ENCODE data around the gene CTNS. TPM values are rescaled to one million over a fixed set of nuclear protein-coding genes. Genes with fewer than 3 reads are reported as not detected.

Gene CTNS
- total and polyA plus RNA-seq, 2 of the 13 experiments (the other 11 are each of a cell fraction or from before 2014, with no cell fraction given) = 9.5 to 13.7 TPM

GRCh38 chr17:3668279-3669084, 31.9 kb downstream of the CTNS start, which contains the start of the genes EMC6 and TAX1BP3 (continued):
- no peak for TF ChIP-seq ZBTB40 (IDR thresholded peaks at IDR 0.05)
- no peak; the same call in 1 of the 2 replicates for TF ChIP-seq ZBTB40 (CRISPR knock-in tag; IDR thresholded peaks at IDR 0.05)
- 0 out of 2 replicates have a peak, but pooled peaks have one; percentile 15 for TF ChIP-seq ZNF530 (CRISPR knock-in tag; IDR thresholded peaks at IDR 0.05; ENCODE audit: low read depth)
- peak; percentile 21; the same call in 1 of the 2 replicates for TF ChIP-seq ZSCAN5A (CRISPR knock-in tag; IDR thresholded peaks at IDR 0.05; ENCODE audit: borderline replicate concordance)
- TF ChIP-seq TFDP1 (CRISPR knock-in tag; IDR thresholded peaks at IDR 0.05; ENCODE audit: borderline replicate concordance) = peak; percentile 68; the same call in 1 of the 2 replicates
- no peak for TF ChIP-seq ZNF670 (CRISPR knock-in tag; IDR thresholded peaks at IDR 0.05; ENCODE audit: borderline replicate concordance)
- TF ChIP-seq MAX (IDR thresholded peaks at IDR 0.05) = peak; percentile 24; the same call in 1 of the 2 replicates
- peak; percentile 59; the same call in 1 of the 2 replicates for TF ChIP-seq ZNF709 (CRISPR knock-in tag; IDR thresholded peaks at IDR 0.05)
- TF ChIP-seq PHF8 (CRISPR knock-in tag; IDR thresholded peaks at IDR 0.05) = peak; percentile 91
- peak; percentile 17; the same call in 1 of the 2 replicates for TF ChIP-seq RORA (CRISPR knock-in tag; IDR thresholded peaks at IDR 0.05)
- TF ChIP-seq KLF12 (CRISPR knock-in tag; IDR thresholded peaks at IDR 0.05; ENCODE audit: borderline replicate concordance) = peak; percentile 65; the same call in 1 of the 2 replicates
- TF ChIP-seq ZBTB7B (CRISPR knock-in tag; IDR thresholded peaks at IDR 0.05) = peak; percentile 6; the same call in 1 of the 2 replicates
- TF ChIP-seq ZBTB44 (CRISPR knock-in tag; IDR thresholded peaks at IDR 0.05) = peak; percentile 57; the same call in 1 of the 2 replicates
- no peak for TF ChIP-seq ZNF652 (CRISPR knock-in tag; IDR thresholded peaks at IDR 0.05; ENCODE audit: borderline replicate concordance, low read depth)
- no peak for TF ChIP-seq ZNF451 (CRISPR knock-in tag; IDR thresholded peaks at IDR 0.05)

Data from HepG2 (cell line).